Left colon (tissue), 2 donors: ENCODE results near the gene PPP1R15A. TPM values are rescaled to one million over a fixed set of nuclear protein-coding genes. Genes with fewer than 3 reads are reported as not detected.

Experiments
- ATAC-seq: fragments of 200-7000 bp; cut with Tn5 transposase; one replicate; pipeline ENCODE4 v1.9.1; 2020; ENCODE audit warnings: mild to moderate bottlenecking, moderate library complexity
- DNase-seq, 2 donors: peaks; one replicate each; pipeline ENCODE4 v3.0.0-alpha.2; 2020
- intact Hi-C, 2 donors: fragments of 100-400 bp; cut with DNase I in 1 of 2; cut with micrococcal nuclease in 1 of 2; formaldehyde crosslinking; loops; one replicate each; pipeline versions ENCODE4 v1.11.2 to v1.14.0; 2022; cut with DNase I, micrococcal nuclease
- total RNA-seq, 2 donors: library from RNA; stranded (reverse); fragmentation: NEBNext Ultra II Directional; extraction: Animal tissue kit (Norgen Biotek cat#: 25700); gene quantifications; one replicate each; pipeline ENCODE4 v1.2.1, GENCODE V29; 2021
- donor health status: DM: no; HTN: no; CAD: no.
- donor health status: DM: yes; HTN: yes; CAD: no.

Gene PPP1R15A
- total RNA-seq, 2 donors from 2014 or later, result 39.4 to 40.4 TPM

DNA sequence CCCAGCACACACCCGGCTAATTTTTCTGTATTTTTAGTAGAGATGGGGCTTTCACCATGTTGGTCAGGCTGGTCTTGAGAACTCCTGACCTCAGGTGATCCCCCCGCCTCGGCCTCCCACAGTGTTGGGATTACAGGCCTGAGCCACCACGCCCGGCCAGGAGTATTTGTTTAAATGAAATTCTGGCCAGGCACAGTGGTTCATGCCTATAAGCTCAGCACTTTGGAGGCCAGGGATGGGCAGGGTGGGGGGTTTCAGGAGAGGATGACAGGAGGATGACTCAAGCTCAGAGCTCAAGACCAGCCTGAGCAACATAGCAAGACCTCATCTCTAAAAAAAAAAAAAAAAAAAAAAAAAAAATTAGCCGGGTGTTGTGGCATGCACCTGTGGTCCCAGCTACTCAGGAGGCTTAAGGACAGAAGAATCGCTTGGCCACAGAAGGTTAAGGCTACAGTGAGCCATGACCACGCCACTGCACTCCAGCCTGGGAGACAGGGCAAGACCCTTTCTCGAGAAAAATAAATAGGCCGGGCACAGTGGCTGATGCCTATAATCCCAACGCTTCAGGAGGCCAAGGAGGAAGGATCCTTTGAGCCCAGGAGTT is 53.1 kb downstream of the PPP1R15A start:
- DNase-seq, result no peak
- peak; percentile 24 for ATAC-seq
- intact Hi-C loops, result no loop called here

Other genes starting within 250 kb of the PPP1R15A start
- 10 to 100 TPM in 1 of 2 donors, 1 to 10 TPM in 1; 6.9 to 14.6 TPM for gene DBP, start 235.0 kb upstream of the PPP1R15A start, total RNA-seq
- gene CA11, start 226.2 kb upstream of the PPP1R15A start, total RNA-seq, result 1 to 10 TPM; 1.7 to 4.2 TPM
- under 1 TPM; 0.49 to 0.53 TPM for gene NTN5, start 199.4 kb upstream of the PPP1R15A start, total RNA-seq
- gene FUT2, start 176.4 kb upstream of the PPP1R15A start, total RNA-seq, result 100 to 1,000 TPM in 1 of 2 donors, 10 to 100 TPM in 1; 74.3 to 147 TPM
- gene MAMSTR, start 152.7 kb upstream of the PPP1R15A start, total RNA-seq, result under 1 TPM; 0.64 to 0.67 TPM
- 1 to 10 TPM; 2.7 to 2.8 TPM for gene RASIP1, start 131.8 kb upstream of the PPP1R15A start, total RNA-seq
- not detected for gene IZUMO1, start 125.5 kb upstream of the PPP1R15A start, total RNA-seq
- gene FUT1, start 119.8 kb upstream of the PPP1R15A start, total RNA-seq, result under 1 TPM; 0.37 to 0.56 TPM
- gene FGF21, start 116.9 kb upstream of the PPP1R15A start, total RNA-seq, result not detected
- 10 to 100 TPM; 57.5 to 78.0 TPM for gene BCAT2, start 61.4 kb upstream of the PPP1R15A start, total RNA-seq
- 1 to 10 TPM; 3.3 to 4.6 TPM for gene HSD17B14, start 35.9 kb upstream of the PPP1R15A start, total RNA-seq
- gene PLEKHA4, start 3.8 kb upstream of the PPP1R15A start, total RNA-seq, result 1 to 10 TPM; 4.3 to 8.6 TPM
- gene TULP2, start 26.3 kb downstream of the PPP1R15A start, total RNA-seq, result not detected
- 100 to 1,000 TPM; 207 to 210 TPM for gene NUCB1, start 27.9 kb downstream of the PPP1R15A start, total RNA-seq
- under 1 TPM in 1 of 2 donors, not detected in 1; 0.56 TPM for gene DHDH, start 61.3 kb downstream of the PPP1R15A start, total RNA-seq
- gene BAX, start 82.5 kb downstream of the PPP1R15A start, total RNA-seq, result 100 to 1,000 TPM; 128 to 174 TPM
- 1,000 to 10,000 TPM in 1 of 2 donors, 100 to 1,000 TPM in 1; 931 to 1,901 TPM for gene FTL, start 92.9 kb downstream of the PPP1R15A start, total RNA-seq
- 10 to 100 TPM; 41.4 to 48.6 TPM for gene GYS1, start 120.9 kb downstream of the PPP1R15A start, total RNA-seq
- gene RUVBL2, start 121.5 kb downstream of the PPP1R15A start, total RNA-seq, result 10 to 100 TPM; 47.9 to 56.7 TPM
- gene LHB, start 144.7 kb downstream of the PPP1R15A start, total RNA-seq, result not detected
- gene CGB3, start 151.9 kb downstream of the PPP1R15A start, total RNA-seq, result not detected
- gene CGB2, start 159.5 kb downstream of the PPP1R15A start, total RNA-seq, result not detected
- not detected for gene CGB1, start 164.5 kb downstream of the PPP1R15A start, total RNA-seq
- not detected for gene CGB5, start 171.4 kb downstream of the PPP1R15A start, total RNA-seq
- gene CGB8, start 176.7 kb downstream of the PPP1R15A start, total RNA-seq, result not detected
- gene CGB7, start 185.3 kb downstream of the PPP1R15A start, total RNA-seq, result not detected
- not detected for gene NTF4, start 192.4 kb downstream of the PPP1R15A start, total RNA-seq
- gene KCNA7, start 200.3 kb downstream of the PPP1R15A start, total RNA-seq, result not detected
- gene SNRNP70, start 213.0 kb downstream of the PPP1R15A start, total RNA-seq, result 100 to 1,000 TPM; 138 to 143 TPM
- gene LIN7B, start 241.9 kb downstream of the PPP1R15A start, total RNA-seq, result 10 to 100 TPM in 1 of 2 donors, 1 to 10 TPM in 1; 8.8 to 11.4 TPM
- 1 to 10 TPM; 1.8 to 2.0 TPM for gene C19orf73, start 246.7 kb downstream of the PPP1R15A start, total RNA-seq
- 10 to 100 TPM; 21.8 to 24.2 TPM for gene PPFIA3, start 247.1 kb downstream of the PPP1R15A start, total RNA-seq